MM.1S (cell line): ENCODE measurements around the gene NDST1.

Source experiments
- DNase-seq: peaks from one replicate; pipeline ENCODE4 v3.0.0-alpha.2; 2015
- H2AFZ ChIP-seq: fragments of 300-600 bp; sonication (generic); 2 replicates; pipeline ENCODE4 v1.6.0; 2016; ENCODE audit warnings: antibody characterized with exemption, low read length
- H3F3A ChIP-seq: fragments of 300-600 bp; sonication (generic); 2 replicates; pipeline ENCODE4 v1.6.1; 2016; ENCODE audit warnings: mild to moderate bottlenecking, antibody characterized with exemption, low read length, moderate library complexity, mixed read lengths; ENCODE audit not compliant: insufficient read depth
- H3K27ac ChIP-seq: fragments of 300-600 bp; sonication (generic); 2 replicates; pipeline ENCODE4 v1.5.1; 2016; ENCODE audit warnings: mild to moderate bottlenecking, low read length
- H3K27me3 ChIP-seq: fragments of 300-600 bp; sonication (generic); replicated peaks from 2 replicates; pipeline ENCODE4 v1.6.0; 2016; ENCODE audit warnings: low read length; ENCODE audit not compliant: insufficient read depth
- H3K36me3 ChIP-seq: fragments of 300-600 bp; sonication (generic); replicated peaks from 2 replicates; pipeline ENCODE4 v1.6.1; 2016; ENCODE audit warnings: mild to moderate bottlenecking, low read length, mixed read lengths; ENCODE audit not compliant: insufficient read depth
- H3K4me1 ChIP-seq: fragments of 300-600 bp; sonication (generic); 2 replicates; pipeline ENCODE4 v1.6.1; 2016; ENCODE audit warnings: low read length, mixed read lengths
- H3K4me2 ChIP-seq: fragments of 300-600 bp; sonication (generic); 2 replicates; pipeline ENCODE4 v1.6.0; 2016; ENCODE audit warnings: low read depth, low read length
- H3K4me3 ChIP-seq: fragments of 300-600 bp; sonication (generic); 2 replicates; pipeline ENCODE4 v1.5.1; 2016; ENCODE audit warnings: low read length, mixed read lengths
- H3K79me2 ChIP-seq: fragments of 300-600 bp; sonication (generic); 2 replicates; pipeline ENCODE4 v1.6.1; 2016; ENCODE audit warnings: mixed run types, low read length, mixed read lengths
- H3K9ac ChIP-seq: fragments of 300-600 bp; sonication (generic); 2 replicates; pipeline ENCODE4 v1.6.1; 2016; ENCODE audit warnings: low read length, mixed read lengths
- H3K9me2 ChIP-seq: fragments of 300-600 bp; sonication (generic); replicated peaks from 2 replicates; pipeline ENCODE4 v1.6.1; 2016; ENCODE audit warnings: mild to moderate bottlenecking, low read length, mixed read lengths; ENCODE audit not compliant: insufficient read depth
- H3K9me3 ChIP-seq: fragments of 300-600 bp; sonication (generic); replicated peaks from 2 replicates; pipeline ENCODE4 v1.6.1; 2016; ENCODE audit warnings: mild to moderate bottlenecking, low read length, mixed read lengths; ENCODE audit not compliant: insufficient read depth
- H4K20me1 ChIP-seq: fragments of 300-600 bp; sonication (generic); 2 replicates; pipeline ENCODE4 v1.6.1; 2016; ENCODE audit warnings: mild to moderate bottlenecking, low read length, moderate library complexity, mixed read lengths; ENCODE audit not compliant: insufficient read depth
- CTCF ChIP-seq: fragments of 300-600 bp; sonication (generic); IDR thresholded peaks from 2 replicates; pipeline ENCODE4 v1.5.1; 2016; ENCODE audit warnings: antibody characterized with exemption, low read length, mixed read lengths
- EZH2 ChIP-seq: fragments of 300-600 bp; sonication (generic); optimal IDR thresholded peaks from 2 replicates; pipeline ENCODE3; 2017; ENCODE audit warnings: low read depth, mild to moderate bottlenecking, antibody characterized with exemption, low read length, mixed read lengths
- EZH2phosphoT487 ChIP-seq: fragments of 300-600 bp; sonication (generic); IDR thresholded peaks from 2 replicates; pipeline ENCODE4 v1.6.1; 2018; ENCODE audit warnings: antibody characterized with exemption, low read length

NDST1 gene

GRCh38 chr5:150573216-150573615, 65.3 kb downstream of the NDST1 start:
- Histone ChIP-seq H3K9ac (no peak overlapping the region), H3K4me3 (no peak overlapping the region), H4K20me1 (no peaks in the 10 kb centered on the region), H3K79me2 (no peaks in the 10 kb centered on the region), H3F3A (no peaks in the 10 kb centered on the region), H3K4me1 (no peaks in the 10 kb centered on the region), H3K27ac (no peak overlapping the region), H2AFZ (no peak overlapping the region), H3K27me3 (no peaks in the 10 kb centered on the region; the same call in 1 of the 2 replicates), H3K4me2 (no peak overlapping the region), H3K36me3 (no peaks in the 10 kb centered on the region), H3K9me2 (no peaks in the 10 kb centered on the region), H3K9me3 (no peaks in the 10 kb centered on the region)
- TF ChIP-seq EZH2phosphoT487, result no peak
- TF ChIP-seq CTCF, result no peak
- TF ChIP-seq EZH2, result no peak
- DNase-seq, result no peak

GRCh38 chr5:150573867-150574817, 66.2 kb downstream of the NDST1 start:
- Histone ChIP-seq H3K79me2 (no peaks in the 10 kb centered on the region), H3F3A (no peaks in the 10 kb centered on the region), H2AFZ (no peak overlapping the region), H3K4me3 (no peak overlapping the region), H3K27me3 (no peaks in the 10 kb centered on the region; the same call in 1 of the 2 replicates), H3K27ac (no peak overlapping the region), H3K9ac (no peak overlapping the region), H3K4me1 (no peaks in the 10 kb centered on the region), H3K36me3 (no peaks in the 10 kb centered on the region), H3K9me3 (no peaks in the 10 kb centered on the region), H3K9me2 (no peaks in the 10 kb centered on the region), H3K4me2 (no peak overlapping the region), H4K20me1 (no peaks in the 10 kb centered on the region)
- no peak for DNase-seq
- no peak for TF ChIP-seq CTCF
- TF ChIP-seq EZH2phosphoT487, result no peak

- H3K4me1 ChIP-seq, result no peaks in the 10 kb centered on the region
- no peak overlapping the region for H3K4me2 ChIP-seq
- H3K27ac ChIP-seq, result no peak overlapping the region
- H3F3A ChIP-seq, result no peaks in the 10 kb centered on the region
- DNase-seq, result no peak
- no peak overlapping the region for H2AFZ ChIP-seq
- H3K4me3 ChIP-seq, result no peak overlapping the region
- TF ChIP-seq EZH2phosphoT487 (no peak), EZH2 (no peak), CTCF (no peak)
- H3K27me3 ChIP-seq, result no peaks in the 10 kb centered on the region; the same call in 1 of the 2 replicates
- no peaks in the 10 kb centered on the region for H3K9me3 ChIP-seq
- H3K36me3 ChIP-seq, result no peaks in the 10 kb centered on the region
- no peaks in the 10 kb centered on the region for H3K79me2 ChIP-seq
- H3K9ac ChIP-seq, result no peak overlapping the region
- H4K20me1 ChIP-seq, result no peaks in the 10 kb centered on the region
- H3K9me2 ChIP-seq, result no peaks in the 10 kb centered on the region
Measured at GRCh38 chr5:150574818-150575547, 67.1 kb downstream of the NDST1 start.
